Thoracic aorta (tissue), 2 donors: Measurements from ENCODE around the gene THBS4. TPM values are rescaled to one million over a fixed set of nuclear protein-coding genes. Genes with fewer than 3 reads are reported as not detected.

Experiments
- ATAC-seq: fragments of 150-250 bp; one replicate; pipeline ENCODE4 v1.8.0; 2017; ENCODE audit warnings: low read depth; ENCODE audit not compliant: insufficient number of reproducible peaks, low FRiP score
- DNase-seq: peaks from one replicate; pipeline ENCODE4 v3.0.0-alpha.2; 2020; ENCODE audit warnings: low spot score
- H3K27ac ChIP-seq, 2 donors: fragments of 200-600 bp; sonication (generic); 1 replicate in 1 of 2; 2 replicates in 1 of 2; pipeline ENCODE4 v1.5.1; 2016; ENCODE audit warnings: mild to moderate bottlenecking in 2 of 2, moderate library complexity in 2 of 2
- H3K27me3 ChIP-seq: fragments of 200-600 bp; sonication (generic); replicated peaks from 2 replicates; pipeline ENCODE4 v1.6.0; 2016; ENCODE audit warnings: mild to moderate bottlenecking; ENCODE audit not compliant: insufficient read depth
- H3K36me3 ChIP-seq: fragments of 200-600 bp; sonication (generic); one replicate; pipeline ENCODE4 v1.5.1; 2016
- H3K4me1 ChIP-seq, 2 donors: fragments of 200-600 bp; sonication (generic); 1 replicate in 1 of 2; 2 replicates in 1 of 2; pipeline versions ENCODE4 v1.5.1 to v1.6.0; 2016; ENCODE audit warnings: low read depth in 2 of 2, mild to moderate bottlenecking in 1 of 2; ENCODE audit not compliant: control insufficient read depth in 1 of 2
- H3K4me3 ChIP-seq: fragments of 200-600 bp; sonication (generic); 2 replicates; pipeline ENCODE4 v1.5.1; 2016; ENCODE audit warnings: mild to moderate bottlenecking
- H3K9me3 ChIP-seq: fragments of 200-600 bp; sonication (generic); 2 replicates; pipeline ENCODE4 v1.5.1; 2016
- total RNA-seq, 2 donors: library from RNA; depleted of rRNA; stranded (reverse); fragments of >200 nt; gene quantifications; one replicate each; pipeline versions ENCODE4 v1.1.0 to v1.2.3, GENCODE V29; 2016
- TF ChIP-seq, protein P1 (sequence below): fragments of 200-600 bp; sonication (generic); IDR thresholded peaks from one replicate; pipeline ENCODE4 v1.5.1; 2019; ENCODE audit warnings: antibody characterized with exemption

Gene THBS4
- total RNA-seq, 2 donors from 2014 or later = 7.2 to 13.5 TPM

DNA sequence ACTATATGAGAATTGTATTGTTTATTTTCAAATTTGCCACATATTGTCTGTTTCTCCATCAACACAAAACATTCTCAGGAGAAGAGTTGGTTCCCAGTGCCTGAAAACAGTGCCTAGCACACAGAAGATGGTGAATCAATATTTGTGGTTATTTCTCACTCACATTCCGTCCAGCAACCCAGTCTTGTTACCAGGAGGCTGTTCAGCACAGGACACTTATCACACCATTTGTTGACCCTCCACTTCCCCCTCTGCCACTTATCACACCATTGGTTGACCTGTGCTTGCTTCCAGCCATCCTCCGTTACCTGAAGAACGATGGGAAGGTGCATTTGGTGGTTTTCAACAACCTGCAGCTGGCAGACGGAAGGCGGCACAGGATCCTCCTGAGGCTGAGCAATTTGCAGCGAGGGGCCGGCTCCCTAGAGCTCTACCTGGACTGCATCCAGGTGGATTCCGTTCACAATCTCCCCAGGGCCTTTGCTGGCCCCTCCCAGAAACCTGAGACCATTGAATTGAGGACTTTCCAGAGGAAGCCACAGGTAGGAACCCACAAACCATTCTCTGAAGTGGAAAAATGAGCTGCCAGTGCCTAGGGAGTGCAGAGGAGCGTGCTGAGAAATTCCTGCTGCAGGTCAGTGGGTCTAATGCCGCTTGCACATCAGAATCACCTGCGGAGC is 20.5 kb downstream of the THBS4 start:
- no peaks in the 10 kb centered on the region for H3K36me3 ChIP-seq
- no peak for DNase-seq
- H3K4me3 ChIP-seq = no peak overlapping the region
- no peaks in the 10 kb centered on the region for H3K9me3 ChIP-seq
- H3K4me1 ChIP-seq = peaks cover 4 to 5% of the 10 kb centered on the region in 2 donors
- no peak for ATAC-seq
- H3K27ac ChIP-seq = no peak overlapping the region
- no peaks in the 10 kb centered on the region for H3K27me3 ChIP-seq
- TF ChIP-seq, protein P1, sequence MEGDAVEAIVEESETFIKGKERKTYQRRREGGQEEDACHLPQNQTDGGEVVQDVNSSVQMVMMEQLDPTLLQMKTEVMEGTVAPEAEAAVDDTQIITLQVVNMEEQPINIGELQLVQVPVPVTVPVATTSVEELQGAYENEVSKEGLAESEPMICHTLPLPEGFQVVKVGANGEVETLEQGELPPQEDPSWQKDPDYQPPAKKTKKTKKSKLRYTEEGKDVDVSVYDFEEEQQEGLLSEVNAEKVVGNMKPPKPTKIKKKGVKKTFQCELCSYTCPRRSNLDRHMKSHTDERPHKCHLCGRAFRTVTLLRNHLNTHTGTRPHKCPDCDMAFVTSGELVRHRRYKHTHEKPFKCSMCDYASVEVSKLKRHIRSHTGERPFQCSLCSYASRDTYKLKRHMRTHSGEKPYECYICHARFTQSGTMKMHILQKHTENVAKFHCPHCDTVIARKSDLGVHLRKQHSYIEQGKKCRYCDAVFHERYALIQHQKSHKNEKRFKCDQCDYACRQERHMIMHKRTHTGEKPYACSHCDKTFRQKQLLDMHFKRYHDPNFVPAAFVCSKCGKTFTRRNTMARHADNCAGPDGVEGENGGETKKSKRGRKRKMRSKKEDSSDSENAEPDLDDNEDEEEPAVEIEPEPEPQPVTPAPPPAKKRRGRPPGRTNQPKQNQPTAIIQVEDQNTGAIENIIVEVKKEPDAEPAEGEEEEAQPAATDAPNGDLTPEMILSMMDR = no peak

DNA sequence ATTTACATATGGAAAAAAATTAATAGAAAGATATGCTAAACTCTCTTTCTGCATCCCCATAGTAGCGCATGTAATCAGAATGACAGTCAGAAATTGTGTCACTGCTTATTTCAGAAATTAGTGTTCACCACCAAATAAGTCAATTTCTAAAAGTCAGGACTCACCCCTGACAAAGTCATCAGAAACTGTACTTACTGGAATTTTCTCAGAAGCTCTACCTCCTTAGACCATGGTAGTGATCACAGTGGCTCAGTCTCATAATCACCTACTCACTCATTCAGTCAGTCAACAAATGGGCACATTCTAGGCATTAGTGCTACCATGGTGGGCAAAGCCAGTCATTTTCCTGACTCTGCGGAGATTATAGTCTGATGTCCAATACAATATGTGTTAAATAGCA is 22.0 kb downstream of the THBS4 start:
- ATAC-seq = no peak
- TF ChIP-seq, protein P1 = no peak
- Histone ChIP-seq H3K4me3 (no peak overlapping the region), H3K36me3 (no peaks in the 10 kb centered on the region), H3K27me3 (no peaks in the 10 kb centered on the region), H3K4me1 (peaks cover 0 to 4% of the 10 kb centered on the region in 2 donors), H3K27ac (no peak overlapping the region), H3K9me3 (no peaks in the 10 kb centered on the region)
- no peak for DNase-seq

DNA sequence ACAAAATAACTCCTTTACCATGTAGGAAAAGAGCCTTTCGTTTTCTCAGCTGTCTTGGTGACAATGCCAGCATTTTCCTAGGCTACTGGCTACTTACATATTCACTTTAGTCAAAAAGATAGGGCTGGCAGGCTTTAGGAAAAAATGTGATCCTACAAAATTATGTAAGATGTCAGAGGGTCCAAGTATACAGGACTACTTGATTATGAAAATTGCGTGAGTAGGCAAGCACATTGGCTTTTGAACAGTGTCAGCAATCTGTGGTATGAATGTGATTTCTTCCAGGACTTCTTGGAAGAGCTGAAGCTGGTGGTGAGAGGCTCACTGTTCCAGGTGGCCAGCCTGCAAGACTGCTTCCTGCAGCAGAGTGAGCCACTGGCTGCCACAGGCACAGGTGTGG is 22.8 kb downstream of the THBS4 start:
- no peaks in the 10 kb centered on the region for H3K9me3 ChIP-seq
- TF ChIP-seq, protein P1 = no peak
- ATAC-seq = no peak
- H3K27ac ChIP-seq = no peak overlapping the region
- no peaks in the 10 kb centered on the region for H3K36me3 ChIP-seq
- no peaks in the 10 kb centered on the region for H3K4me1 ChIP-seq
- H3K4me3 ChIP-seq = no peak overlapping the region
- DNase-seq = no peak
- H3K27me3 ChIP-seq = no peaks in the 10 kb centered on the region

DNA sequence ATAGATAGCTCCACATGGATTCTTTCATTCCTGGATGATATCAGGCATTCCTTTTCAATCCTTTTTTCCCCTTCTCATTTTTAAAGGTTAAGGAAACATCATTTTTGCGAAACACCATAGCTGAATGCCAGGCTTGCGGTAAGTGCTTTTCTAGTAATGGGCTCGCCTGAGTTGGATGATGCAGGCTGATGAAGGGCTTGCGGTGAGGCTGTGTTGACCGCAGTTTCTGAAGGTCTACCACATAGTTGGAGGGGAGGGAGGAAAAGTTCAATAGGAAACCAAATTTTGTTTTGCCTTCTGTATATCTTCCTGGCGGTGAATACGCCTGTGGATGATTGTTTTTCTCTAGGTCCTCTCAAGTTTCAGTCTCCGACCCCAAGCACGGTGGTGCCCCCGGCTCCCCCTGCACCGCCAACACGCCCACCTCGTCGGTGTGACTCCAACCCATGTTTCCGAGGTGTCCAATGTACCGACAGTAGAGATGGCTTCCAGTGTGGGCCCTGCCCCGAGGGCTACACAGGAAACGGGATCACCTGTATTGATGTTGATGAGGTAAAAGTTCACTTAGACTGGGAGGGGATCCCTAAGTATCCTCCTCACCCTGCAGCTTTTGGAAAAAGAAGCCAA is 24.3 kb downstream of the THBS4 start:
- H3K27ac ChIP-seq = no peak overlapping the region
- H3K36me3 ChIP-seq = no peaks in the 10 kb centered on the region
- H3K9me3 ChIP-seq = no peaks in the 10 kb centered on the region
- H3K27me3 ChIP-seq = no peaks in the 10 kb centered on the region
- H3K4me3 ChIP-seq = no peak overlapping the region
- ATAC-seq (no peak), DNase-seq (no peak)
- TF ChIP-seq, protein P1 = no peak
- H3K4me1 ChIP-seq = peaks cover 4 to 13% of the 10 kb centered on the region in 2 donors

DNA sequence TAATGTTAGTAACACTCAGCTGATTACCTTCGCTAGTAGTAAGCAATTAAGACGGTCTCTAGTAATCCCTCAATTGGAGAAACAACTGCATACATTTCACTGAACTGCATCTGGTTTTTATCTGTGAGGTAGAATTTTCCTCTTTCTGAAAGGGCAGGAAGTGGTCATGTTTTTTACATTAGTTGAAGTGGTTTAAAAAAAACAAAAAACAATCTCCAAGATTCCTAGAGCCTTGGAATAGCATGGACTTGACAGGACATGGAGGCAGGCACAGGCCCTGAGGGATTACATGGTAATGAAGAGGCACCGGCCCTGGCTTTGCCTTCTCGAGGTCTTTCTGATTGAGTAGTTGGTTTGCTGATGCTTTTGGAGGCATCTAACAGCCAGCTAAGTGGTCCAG is 25.8 kb downstream of the THBS4 start:
- ATAC-seq (no peak), DNase-seq (no peak)
- Histone ChIP-seq H3K27ac (no peak overlapping the region), H3K4me1 (peaks cover 4 to 14% of the 10 kb centered on the region in 2 donors), H3K4me3 (no peak overlapping the region), H3K27me3 (no peaks in the 10 kb centered on the region), H3K9me3 (no peaks in the 10 kb centered on the region), H3K36me3 (no peaks in the 10 kb centered on the region)
- TF ChIP-seq, protein P1 = no peak
